Sciatic nerve (tissue), 2 donors: ENCODE data around the gene LDLRAD4. TPM values are rescaled to one million over a fixed set of nuclear protein-coding genes. Genes with fewer than 3 reads are reported as not detected.

ENCODE experiments used
- ATAC-seq: fragments of 200-7000 bp; cut with Tn5 transposase; one replicate; pipeline ENCODE4 v1.9.1; 2020; ENCODE audit warnings: mild to moderate bottlenecking, moderate library complexity
- DNase-seq: peaks from one replicate; pipeline ENCODE4 v3.0.0-alpha.2; 2020; ENCODE audit warnings: low spot score
- intact Hi-C: fragments of 100-400 bp; cut with DNase I; formaldehyde crosslinking; loops from one replicate; pipeline ENCODE4 v1.14.2; 2022
- total RNA-seq: library from RNA; stranded (reverse); fragmentation: NEBNext Ultra II Directional; extraction: Animal tissue kit (Norgen Biotek cat#: 25700); gene quantifications from one replicate; pipeline ENCODE4 v1.2.1, GENCODE V29; 2021
- donor health status: DM: no; HTN: no; CAD: no.
- donor health status: DM: no; HTN: no; CAD: no.

Gene LDLRAD4
- 27.1 TPM for total RNA-seq

DNA sequence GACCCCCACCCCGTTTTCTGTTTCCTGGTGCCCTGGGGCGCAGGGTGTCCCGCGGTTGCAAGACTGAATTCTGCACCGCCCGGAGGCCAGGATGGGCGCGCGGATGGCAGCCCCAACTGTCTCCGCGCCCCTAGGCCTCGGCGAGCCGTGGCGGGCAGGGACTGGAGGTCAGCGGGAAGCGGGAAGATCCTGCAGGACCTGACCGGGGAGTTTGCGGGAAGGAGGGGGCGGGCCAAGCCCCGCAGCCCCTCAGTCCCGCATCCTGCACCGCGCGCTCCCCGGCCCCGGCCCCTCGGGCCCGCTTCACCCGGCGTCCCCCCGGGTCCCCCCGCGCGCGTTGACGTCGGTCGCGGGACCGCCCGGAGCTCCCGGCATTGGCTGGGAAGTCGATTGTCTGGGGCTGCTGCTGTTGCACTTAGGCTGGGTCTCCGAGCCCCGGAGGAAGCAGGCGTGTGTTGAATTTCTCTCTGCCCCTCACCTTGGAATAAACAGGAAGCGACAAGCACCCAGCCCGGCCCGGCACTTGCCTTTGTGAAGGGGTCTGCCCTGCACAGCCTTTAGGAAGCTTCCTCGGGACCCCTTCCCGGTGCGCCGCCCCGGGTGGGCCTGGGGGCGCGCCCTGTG, at the start of gene LDLRAD4:
LDLRAD4 (plus strand) TSS at position 393 of the 624 bp plus-strand sequence.
- intact Hi-C loops = loop anchor here (5.0 kb wide), 1 partner anchor 314 kb away; no protein-coding TSS in a partner anchor
- DNase-seq (peak; percentile 71), ATAC-seq (peak; percentile 24)

DNA sequence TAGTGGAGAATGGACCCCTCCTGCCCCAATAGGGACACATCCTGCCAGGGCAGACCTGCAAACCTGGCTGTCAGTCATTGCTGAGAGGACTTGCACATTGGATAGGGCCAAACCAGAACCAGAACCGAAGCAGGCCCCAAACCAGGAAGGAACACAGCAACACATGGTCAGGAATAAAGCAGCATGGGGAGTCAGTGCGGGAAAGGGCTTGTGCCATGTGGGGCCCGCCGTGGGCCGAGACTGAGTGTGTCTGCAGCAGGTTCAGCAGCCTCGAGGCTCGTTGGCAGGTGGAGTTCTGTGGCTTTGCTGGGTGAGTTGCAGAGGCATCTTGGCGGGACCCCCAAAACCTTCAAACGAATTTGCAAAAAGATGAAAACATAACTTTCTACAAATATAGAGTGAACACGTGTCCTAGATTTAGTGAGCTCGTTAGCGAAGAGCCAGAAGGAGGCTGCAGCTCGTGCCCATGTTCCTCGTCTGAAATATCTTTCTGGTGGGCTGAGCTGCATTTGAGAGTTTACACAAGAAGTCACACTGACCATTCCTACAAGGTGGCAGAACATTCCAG, 44.9 kb upstream of the LDLRAD4 start:
- ATAC-seq (no peak), DNase-seq (no peak)
- intact Hi-C loops = no loop called here

DNA sequence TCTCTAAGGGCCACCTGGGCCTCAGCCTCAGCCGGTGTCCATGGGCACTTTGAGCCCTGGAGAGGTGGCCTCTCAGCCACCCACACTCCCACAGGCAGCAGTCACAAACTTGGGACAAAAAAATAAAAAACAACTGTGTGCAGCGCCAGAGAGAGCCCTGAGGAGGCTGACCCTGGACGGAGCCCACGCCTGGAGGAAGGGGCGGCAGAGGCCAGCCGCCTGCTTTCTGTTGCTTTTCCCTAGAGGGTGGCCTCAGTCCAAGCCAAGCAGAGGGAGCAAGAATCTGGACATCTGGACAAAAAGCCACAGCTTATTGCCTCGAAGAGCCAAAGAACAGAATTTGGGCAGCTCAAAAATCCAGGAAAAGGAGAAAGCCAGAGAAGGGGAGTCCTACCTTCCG, 43.3 kb upstream of the LDLRAD4 start:
- DNase-seq = no peak
- ATAC-seq = peak; percentile 85
- intact Hi-C loops = no loop called here

DNA sequence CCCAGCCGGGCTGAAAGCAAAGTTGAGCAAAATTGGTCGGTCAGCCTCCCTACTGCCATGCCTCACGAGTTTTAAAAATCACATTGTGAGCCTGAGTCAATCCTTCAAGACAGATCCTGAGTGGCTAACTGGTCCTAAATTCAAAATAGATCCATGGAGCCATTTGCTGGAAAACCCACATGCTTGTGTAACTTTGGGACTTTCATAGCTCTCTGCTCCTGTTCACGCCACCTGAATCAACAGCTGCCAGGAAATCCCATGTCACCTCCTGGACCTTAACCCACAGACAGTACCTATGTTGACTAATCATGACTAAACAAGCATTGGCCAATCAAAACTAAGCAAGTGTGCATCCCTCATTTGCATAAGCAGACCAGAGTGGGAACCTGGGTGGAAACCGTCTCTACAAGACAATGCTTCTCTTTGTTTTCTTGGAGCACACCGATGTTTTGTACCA, 42.8 kb upstream of the LDLRAD4 start:
- intact Hi-C loops = no loop called here
- no peak for DNase-seq
- peak; percentile 51 for ATAC-seq

DNA sequence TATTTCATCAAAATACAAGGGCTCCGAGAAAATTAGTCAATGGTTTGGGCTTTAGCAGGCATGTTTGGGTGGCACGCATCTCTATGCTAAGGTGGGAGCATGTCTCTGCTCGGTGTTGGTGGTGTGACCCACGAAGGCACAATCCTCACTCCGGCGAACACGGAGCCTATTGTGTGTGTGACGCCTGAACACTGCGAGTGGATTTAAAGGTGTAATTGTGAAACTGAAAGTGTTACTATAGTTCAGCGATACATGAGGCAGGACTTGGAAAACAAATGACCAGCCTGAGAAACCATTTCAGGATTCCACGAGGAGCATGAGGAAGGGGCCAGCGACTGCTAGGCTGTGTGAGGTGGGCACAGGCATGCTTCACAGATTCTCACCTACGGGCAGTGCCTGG, 41.7 kb upstream of the LDLRAD4 start:
- ATAC-seq = no peak
- intact Hi-C loops = no loop called here
- DNase-seq = no peak

DNA sequence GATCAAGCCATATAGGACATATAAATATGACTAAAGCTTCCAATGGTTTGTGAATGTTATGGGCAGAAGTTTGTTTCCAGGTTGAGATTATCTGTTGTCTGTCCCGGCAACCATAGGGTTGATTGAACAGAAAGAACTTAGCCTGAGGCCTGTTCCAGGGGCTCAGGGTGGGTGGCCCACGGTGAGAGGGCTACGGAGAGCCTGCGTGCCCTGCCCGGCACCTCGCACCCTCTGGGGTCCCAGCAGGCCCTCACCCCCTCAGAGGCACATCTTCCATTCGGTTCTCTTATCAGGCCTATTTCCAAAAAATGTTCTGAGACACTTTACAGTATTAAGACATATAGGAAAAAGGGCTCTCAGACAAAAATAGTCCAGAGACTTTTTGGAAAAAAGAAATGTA, 40.4 kb upstream of the LDLRAD4 start:
- no peak for ATAC-seq
- intact Hi-C loops = no loop called here
- no peak for DNase-seq

DNA sequence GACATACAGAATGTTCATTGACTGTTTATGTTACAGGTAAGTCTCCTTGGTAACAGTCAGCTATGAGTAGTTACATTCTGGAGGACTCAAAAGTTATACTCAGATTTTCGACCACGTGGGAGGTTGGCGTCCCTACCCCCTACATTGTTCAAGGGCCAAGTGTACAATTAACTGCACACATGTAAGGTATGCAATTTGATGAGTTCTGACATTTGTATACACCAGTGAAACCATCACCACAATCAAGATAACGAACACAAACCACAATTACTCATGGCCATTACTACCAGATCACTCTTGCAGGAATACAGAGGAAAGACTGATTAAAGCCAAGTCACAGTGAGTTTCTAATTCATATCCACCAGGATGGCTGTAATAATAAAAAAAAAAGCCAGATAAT, 39.6 kb upstream of the LDLRAD4 start:
- intact Hi-C loops = loop anchor here (1.0 kb wide), 1 partner anchor 41 kb away; no protein-coding TSS in a partner anchor
- DNase-seq (no peak), ATAC-seq (no peak)

DNA sequence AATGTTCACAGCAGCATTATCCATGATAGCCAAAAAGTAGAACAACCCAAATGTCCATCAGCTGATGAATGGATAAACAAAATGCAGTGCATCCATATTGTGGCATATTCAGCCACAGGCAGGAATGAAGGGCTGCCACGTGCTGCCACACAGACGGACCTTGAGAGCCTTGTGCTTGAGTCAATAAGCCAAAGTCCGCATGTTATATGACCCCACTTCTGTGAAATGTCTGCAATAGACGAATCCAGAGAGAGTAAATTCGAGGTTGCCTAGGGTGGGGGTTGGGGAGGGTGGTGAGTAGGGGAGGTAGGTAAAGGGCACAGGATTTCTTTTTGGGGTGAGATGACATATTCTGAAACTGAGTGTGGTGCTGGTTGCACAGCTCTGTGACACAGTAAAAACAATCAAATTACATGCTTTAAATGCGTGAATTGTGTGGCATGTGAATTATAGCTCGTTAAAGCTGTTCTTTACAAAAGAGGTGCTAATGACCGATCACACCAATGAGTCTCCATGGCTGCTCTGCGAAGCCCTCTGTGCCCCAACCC, 38.9 kb upstream of the LDLRAD4 start:
- ATAC-seq (no peak), DNase-seq (no peak)
- intact Hi-C loops = loop anchor here (1.0 kb wide), 1 partner anchor 41 kb away; no protein-coding TSS in a partner anchor

DNA sequence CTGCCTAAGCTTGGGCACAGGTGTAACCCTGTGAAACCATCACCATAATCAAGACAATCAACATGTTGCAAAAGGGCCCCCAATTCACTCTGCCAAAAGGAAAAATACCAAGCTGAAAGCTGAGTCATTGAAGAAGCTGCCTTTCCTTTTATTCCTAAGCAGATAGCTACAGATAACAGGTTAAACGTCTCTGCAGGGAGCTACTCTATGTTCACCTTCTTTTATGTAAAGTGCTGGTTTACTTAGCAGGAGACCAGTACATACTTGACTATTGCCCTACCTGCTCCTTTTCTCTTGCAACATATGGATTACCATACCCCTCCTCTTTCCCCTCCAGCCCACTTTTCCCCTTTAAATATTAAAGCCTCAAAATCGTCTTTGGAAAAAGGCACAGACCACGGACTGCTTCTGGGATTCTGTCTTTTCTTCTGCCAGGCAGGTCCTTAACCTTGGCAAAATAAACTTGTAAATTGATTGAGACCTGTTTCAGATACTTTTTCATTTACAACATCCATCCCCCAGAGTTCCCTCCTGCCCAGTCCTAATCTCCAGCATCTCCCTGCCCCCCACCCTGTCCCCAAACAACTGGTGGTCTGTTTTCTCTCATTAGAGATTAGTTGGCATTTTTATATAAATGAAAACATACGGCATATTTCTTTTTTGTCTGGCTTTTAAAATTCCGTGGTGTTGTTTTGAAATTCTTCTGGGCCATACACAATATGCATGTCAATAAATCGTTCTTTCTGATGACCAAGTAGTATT, 37.8 kb upstream of the LDLRAD4 start:
- ATAC-seq = no peak
- no peak for DNase-seq
- intact Hi-C loops = no loop called here

DNA sequence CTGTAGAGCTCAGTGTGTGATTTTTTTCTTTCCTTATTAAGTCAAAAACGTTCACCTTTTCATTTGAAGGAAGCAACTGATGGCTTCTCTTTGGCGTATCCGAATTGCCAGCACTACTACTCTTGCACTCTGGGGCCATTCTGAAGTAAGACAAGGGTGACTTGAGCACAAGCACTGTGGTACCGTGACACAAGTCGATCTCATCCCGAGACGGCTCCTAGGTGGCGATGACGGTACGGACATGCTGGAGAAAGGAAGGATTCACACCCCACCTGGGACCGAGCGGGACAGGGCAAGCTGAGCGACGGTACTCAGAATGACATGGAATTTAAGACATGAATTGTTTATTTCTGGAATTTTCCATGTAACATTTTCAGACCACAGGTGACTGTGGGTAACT, 36.8 kb upstream of the LDLRAD4 start:
- ATAC-seq = no peak
- DNase-seq = no peak
- intact Hi-C loops = no loop called here

DNA sequence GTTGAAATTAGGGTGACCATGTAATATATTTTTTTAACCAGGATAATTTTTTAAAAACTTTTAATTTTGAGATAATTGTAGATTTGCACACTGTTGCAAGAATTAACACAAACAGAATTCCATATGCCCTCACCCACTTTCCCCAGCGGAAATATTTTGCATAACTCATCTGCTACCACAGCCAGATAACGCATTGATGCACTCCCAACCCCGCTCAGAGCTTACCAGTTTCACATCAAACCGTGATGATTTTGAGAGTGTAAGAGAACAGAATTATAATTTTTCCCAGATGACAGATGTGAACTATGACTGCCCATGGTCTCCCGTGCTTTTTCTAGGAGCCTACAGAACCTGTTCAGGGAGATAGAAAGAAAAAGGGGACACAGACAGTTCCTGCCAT, 35.2 kb upstream of the LDLRAD4 start:
- intact Hi-C loops = no loop called here

DNA sequence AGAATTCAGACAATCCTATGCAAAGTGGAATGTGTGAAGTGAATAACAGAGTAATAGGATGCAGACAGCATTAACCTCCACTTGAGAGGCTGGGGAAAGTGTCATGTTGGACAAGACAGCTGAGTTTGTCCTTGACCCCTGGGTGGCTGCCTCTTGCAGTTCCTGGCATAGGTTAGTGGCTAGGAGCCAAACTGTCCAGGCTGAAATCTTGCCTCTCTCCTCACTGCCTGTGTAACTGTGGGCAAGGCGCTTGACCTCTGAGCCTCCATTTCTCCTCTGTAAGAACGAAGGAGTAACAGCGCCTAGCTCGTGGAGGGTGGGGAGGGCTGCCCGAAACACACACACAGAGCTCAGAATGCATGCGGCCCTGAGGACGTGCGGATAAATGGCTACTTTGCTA, 34.8 kb upstream of the LDLRAD4 start:
- intact Hi-C loops = no loop called here
- ATAC-seq (no peak), DNase-seq (no peak)

More for the DNA sequence above, 35.2 kb upstream of the LDLRAD4 start:
- ATAC-seq = no peak
- DNase-seq = no peak

DNA sequence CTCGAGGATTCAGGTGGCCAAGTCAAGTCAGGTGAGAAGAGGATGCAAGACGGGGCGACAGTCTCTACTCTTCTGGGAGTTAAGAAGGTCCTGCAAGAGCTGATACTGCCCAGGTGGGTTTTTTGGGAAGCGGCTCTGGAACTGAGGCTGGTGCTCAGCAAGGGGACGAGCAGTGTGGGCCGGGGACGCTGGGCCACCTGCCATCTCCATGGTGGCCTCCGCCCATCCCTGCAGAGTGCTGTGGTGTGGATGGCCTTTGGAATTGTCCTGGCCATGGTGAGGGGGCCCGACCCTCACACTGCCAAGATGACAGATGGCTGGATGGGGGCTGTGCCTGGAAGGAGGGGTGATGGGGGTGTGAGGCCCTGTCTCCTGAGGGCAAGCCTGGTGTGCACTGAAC, 34.2 kb upstream of the LDLRAD4 start:
- intact Hi-C loops = no loop called here
- ATAC-seq (no peak), DNase-seq (no peak)

DNA sequence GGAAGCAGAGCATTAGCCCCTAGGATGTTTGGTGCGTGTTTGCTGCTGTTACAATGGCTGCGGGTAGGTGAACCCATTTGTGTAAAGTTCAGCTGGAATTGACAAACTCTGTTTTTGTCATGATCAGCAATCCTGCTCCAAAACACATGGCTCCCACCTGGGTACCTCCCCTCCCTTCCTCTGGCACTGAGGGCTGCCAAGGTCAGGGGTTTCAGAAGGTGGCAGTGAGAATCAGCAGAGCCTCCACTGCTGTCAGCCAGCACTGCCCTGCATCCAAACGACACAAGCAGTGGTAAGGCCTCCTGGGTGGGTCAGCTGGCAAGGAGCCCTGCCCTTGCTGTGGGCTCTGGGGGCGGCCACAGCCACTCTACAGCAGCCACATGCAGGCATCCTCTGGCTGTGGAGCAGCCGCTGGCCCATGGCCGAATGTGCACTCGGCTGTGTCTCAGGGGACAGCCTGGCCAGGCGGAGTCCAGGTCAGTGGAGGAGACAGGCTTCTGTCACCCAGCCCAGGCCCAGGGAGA, 32.8 kb upstream of the LDLRAD4 start:
- no peak for ATAC-seq
- intact Hi-C loops = no loop called here
- DNase-seq = no peak

DNA sequence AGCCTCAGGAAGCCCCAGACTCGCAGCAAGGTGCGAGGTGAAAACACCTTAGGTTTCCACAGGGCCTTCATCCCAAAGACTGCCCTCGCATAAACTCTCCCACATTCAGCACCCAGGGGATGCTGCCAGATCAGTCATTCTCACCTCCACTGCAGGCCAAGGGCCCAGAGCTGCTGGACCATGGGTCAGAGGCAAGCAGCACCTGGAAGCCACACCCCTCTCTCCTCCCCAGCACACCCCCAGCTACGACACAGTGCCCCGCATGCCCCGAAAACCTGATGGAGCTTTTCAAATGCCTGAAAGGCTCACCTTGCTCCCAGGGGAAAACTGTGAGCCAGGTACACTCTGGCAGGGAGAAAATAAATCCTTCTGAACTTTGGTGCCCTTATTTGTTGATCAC, 31.9 kb upstream of the LDLRAD4 start:
- ATAC-seq (no peak), DNase-seq (no peak)
- intact Hi-C loops = no loop called here

DNA sequence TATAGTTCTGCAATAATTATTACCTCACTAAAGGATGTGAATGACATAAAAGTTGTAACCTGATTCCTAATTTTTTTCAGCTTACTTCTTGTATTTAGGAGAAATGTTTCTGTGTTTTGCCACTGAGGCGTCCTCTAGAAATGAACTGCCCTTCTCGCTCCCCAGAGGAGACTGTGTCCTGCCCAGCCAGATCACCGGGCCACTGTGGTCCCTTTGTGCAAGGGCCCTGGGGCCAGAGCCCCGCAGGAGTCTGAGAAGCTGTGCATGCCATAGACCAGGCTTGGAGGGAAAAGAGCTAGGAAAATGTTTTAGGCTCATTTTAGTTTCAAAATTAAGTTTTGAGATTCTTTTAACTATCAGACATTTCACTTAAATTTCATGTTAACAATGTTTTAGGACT, 31.1 kb upstream of the LDLRAD4 start:
- ATAC-seq (no peak), DNase-seq (no peak)
- intact Hi-C loops = no loop called here

DNA sequence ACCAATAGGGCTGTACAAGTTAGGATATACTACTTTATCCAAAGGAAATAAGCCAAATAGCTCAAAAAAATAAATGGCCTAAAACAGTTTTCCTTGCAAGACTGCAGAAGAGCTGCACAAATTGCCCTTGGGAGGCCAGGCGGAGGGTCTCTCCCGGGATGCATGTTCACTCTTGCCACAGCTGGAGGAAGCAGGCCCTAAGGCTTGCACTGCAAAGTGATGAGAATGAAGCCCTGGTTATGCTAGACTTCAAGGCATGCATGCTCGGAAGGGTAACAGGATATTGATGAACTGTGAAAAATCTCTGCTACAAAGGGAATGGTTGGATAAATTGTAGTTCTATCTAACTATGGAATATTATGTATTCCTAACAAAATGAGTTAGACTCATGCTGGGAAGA, 27.5 kb upstream of the LDLRAD4 start:
- DNase-seq (no peak), ATAC-seq (no peak)
- intact Hi-C loops = no loop called here

DNA sequence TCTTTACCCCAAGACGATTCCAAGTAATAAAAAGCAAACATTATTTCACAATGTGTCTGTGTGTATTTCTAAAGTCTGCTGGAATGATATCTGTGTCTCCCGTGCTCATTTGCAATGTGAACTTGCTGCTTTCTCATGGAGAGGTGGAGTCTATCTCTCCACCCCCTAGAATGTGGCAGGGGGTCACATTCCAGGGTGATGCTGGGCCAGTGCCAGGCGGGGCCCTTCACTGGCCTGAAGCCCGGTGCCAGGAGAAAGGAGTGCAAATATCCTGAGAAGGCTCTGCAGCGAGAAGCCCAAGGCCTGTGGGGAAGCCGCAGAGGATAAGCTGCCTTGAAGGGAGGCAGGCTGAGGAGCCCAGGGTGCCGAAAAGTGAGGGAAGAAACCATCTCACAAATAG, 26.8 kb upstream of the LDLRAD4 start:
- ATAC-seq (no peak), DNase-seq (no peak)
- intact Hi-C loops = no loop called here

DNA sequence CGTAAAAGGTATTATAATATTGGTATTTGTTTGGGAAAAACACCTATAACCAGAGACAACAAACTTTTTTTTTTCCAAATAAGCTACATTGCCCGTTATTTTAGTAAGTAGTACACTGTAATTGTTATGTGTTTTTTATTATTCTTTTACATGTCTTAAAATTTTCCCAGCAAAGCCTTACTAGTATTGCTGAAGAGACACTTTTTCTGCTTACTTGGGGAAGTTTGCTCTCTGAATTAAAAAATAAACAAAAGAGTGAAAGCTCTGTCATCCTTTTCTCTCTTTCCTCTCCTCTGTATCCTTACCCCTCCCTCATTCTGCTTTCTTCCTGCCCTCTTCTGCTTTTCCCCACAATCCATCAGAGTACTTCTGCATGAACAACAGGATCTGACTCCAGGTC, 25.6 kb upstream of the LDLRAD4 start:
- DNase-seq (no peak), ATAC-seq (no peak)
- intact Hi-C loops = no loop called here

DNA sequence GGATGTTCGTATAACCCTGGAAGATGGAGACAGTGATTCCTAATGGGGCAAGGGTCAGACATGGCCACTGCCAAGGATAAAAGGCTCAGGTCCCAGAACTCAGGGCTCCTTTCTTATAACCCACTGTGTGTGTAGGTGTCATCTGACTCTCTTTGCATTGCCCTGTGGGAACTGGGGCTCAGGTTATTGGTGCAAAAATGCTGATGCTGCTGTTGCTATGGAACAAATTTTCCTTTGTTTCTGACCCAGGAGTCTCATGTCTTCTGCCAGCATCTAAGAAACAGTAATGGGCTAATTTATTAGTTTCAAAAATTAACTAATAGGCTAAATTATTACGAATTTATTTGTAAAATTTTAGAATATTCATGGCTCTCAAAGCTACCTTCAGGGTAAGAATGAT, 24.3 kb upstream of the LDLRAD4 start:
- intact Hi-C loops = no loop called here
- DNase-seq (no peak), ATAC-seq (no peak)
